ENCODE measurements around the gene PDCD2L. TPM values are rescaled to one million over a fixed set of nuclear protein-coding genes. Genes with fewer than 3 reads are reported as not detected.

The PDCD2L gene
- total and polyA plus RNA-seq, 10 of the 15 experiments (the other 5 are each of a cell fraction or from before 2014, with no cell fraction given), result 7.2 to 41.3 (median 26.9) TPM

GRCh38 chr19:34403784-34404108 is 453 bp upstream of the PDCD2L start:
- no peak; the same call in 2 of the 3 replicates for ATAC-seq
- Histone ChIP-seq H3K9ac (ENCODE audit: control insufficient read depth, insufficient read depth, low read length) (peak overlapping the region; percentile 70; the same call in 1 of the 2 replicates), H3K4me2 (ENCODE audit: control insufficient read depth, insufficient read depth) (peak overlapping the region; percentile 36), H2AFZ (ENCODE audit: control insufficient read depth, low read depth, low read length) (peak overlapping the region; percentile 96), H3K79me2 (ENCODE audit: control insufficient read depth, insufficient read depth, low read length) (peaks cover 14% of the 10 kb centered on the region), H3K27ac (ENCODE audit: control insufficient read depth, insufficient read depth) (peak overlapping the region; percentile 36; the same call in 1 of the 2 replicates), H3K4me3 (peak overlapping the region; percentile 77), H3K27me3 (replicated peaks in 1 of 2; ENCODE audit: control insufficient read depth in 2 of 2, insufficient read depth in 2 of 2, low read length in 1 of 2) (no peaks in the 10 kb centered on the region), H4K20me1 (ENCODE audit: control insufficient read depth, insufficient read depth) (no peaks in the 10 kb centered on the region), H3K4me1 (ENCODE audit: control insufficient read depth, insufficient read depth, low read length) (peaks cover 5% of the 10 kb centered on the region), H3K36me3 (ENCODE audit: control insufficient read depth in 2 of 2, insufficient read depth in 2 of 2, low read length in 1 of 2) (peaks cover 14 to 17% of the 10 kb centered on the region in 2 experiments), H3K9me3 (replicated peaks; ENCODE audit: control insufficient read depth, insufficient read depth, low read length) (no peaks in the 10 kb centered on the region)
- ChIA-PET SMC1A (ENCODE audit: uncharacterized antibody, unreplicated experiment) (no interaction called here), POLR2A (interaction anchor here (0.7 kb wide), 1 partner anchor 44 kb away, joined by 8 read pairs; no protein-coding TSS in a partner anchor), RAD21 (ENCODE audit: unreplicated experiment) (no interaction called here), CTCF (interaction anchor here (0.7 kb wide), 1 partner anchor 97 kb away, joined by 3 read pairs; no protein-coding TSS in a partner anchor)
- in situ Hi-C loops (cut with MboI), result no loop called here
- BruUV-seq (replicated peaks), result no TSS peak
- DNase-seq (ENCODE audit: low read depth, low spot score), result no peak
- WGBS (ENCODE audit: insufficient coverage, insufficient replicate concordance, low lambda C conversion rate, missing lambda C conversion rate), result 37% methylated on average over 6 of the region's 6 CpGs
- intact Hi-C loops (cut with micrococcal nuclease; ENCODE audit: unreplicated experiment), result loop anchor here (2.0 kb wide), 1 partner anchor 25 kb away; the partner anchor contains the start of gene UBA2
- FAIRE-seq, result no peak
- TF ChIP-seq BCL3 (IDR thresholded peaks at IDR 0.05; ENCODE audit: borderline replicate concordance, insufficient read depth, low read depth, low read length, poor library complexity, severe bottlenecking) (no peak), POLR2AphosphoS2 (IDR thresholded peaks at IDR 0.05; ENCODE audit: low read depth, low read length) (no peak), RFX5 (IDR thresholded peaks at IDR 0.05; ENCODE audit: low read depth, low read length) (no peak), IRF4 (IDR thresholded peaks at IDR 0.05; ENCODE audit: low read depth, low read length) (no peak), CBFB (IDR thresholded peaks at IDR 0.05; ENCODE audit: low read depth) (no peak), TCF3 (IDR thresholded peaks at IDR 0.05; ENCODE audit: borderline replicate concordance, insufficient read depth, low read depth, low read length) (no peak), IRF3 (IDR thresholded peaks at IDR 0.05) (no peak), ZNF384 (IDR thresholded peaks at IDR 0.05; ENCODE audit: borderline replicate concordance, low read depth, low read length) (no peak), ZBTB40 (IDR thresholded peaks at IDR 0.05; ENCODE audit: borderline replicate concordance) (peak; percentile 92), SP1 (IDR thresholded peaks at IDR 0.05; ENCODE audit: low read depth, low read length) (no peak), CHD1 (IDR thresholded peaks at IDR 0.05; ENCODE audit: low read depth, low read length) (no peak), PAX8 (IDR thresholded peaks at IDR 0.05) (0 out of 2 replicates have a peak, but pooled peaks have one; percentile 69), CREM (IDR thresholded peaks at IDR 0.05; ENCODE audit: low read depth) (no peak), HDAC2 (IDR thresholded peaks at IDR 0.05) (no peak), ATF2 (IDR thresholded peaks at IDR 0.05; ENCODE audit: low read length) (no peak)
